ENCODE measurements around the gene THBS1.

- TF ChIP-seq, protein P1, sequence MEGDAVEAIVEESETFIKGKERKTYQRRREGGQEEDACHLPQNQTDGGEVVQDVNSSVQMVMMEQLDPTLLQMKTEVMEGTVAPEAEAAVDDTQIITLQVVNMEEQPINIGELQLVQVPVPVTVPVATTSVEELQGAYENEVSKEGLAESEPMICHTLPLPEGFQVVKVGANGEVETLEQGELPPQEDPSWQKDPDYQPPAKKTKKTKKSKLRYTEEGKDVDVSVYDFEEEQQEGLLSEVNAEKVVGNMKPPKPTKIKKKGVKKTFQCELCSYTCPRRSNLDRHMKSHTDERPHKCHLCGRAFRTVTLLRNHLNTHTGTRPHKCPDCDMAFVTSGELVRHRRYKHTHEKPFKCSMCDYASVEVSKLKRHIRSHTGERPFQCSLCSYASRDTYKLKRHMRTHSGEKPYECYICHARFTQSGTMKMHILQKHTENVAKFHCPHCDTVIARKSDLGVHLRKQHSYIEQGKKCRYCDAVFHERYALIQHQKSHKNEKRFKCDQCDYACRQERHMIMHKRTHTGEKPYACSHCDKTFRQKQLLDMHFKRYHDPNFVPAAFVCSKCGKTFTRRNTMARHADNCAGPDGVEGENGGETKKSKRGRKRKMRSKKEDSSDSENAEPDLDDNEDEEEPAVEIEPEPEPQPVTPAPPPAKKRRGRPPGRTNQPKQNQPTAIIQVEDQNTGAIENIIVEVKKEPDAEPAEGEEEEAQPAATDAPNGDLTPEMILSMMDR (IDR thresholded peaks at IDR 0.05), result no peak
- TF ChIP-seq POLR2A (IDR thresholded peaks at IDR 0.05), result no peak
Observed at GRCh38 chr15:39625856-39626255, 45.0 kb downstream of the THBS1 start.
